ENCODE results near the gene CFAP70.

- TF ChIP-seq CTCF (conservative IDR thresholded peaks at IDR 0.05; ENCODE audit: low read depth, low read length) (no peak), EZH2 (IDR thresholded peaks at IDR 0.05; ENCODE audit: borderline replicate concordance, low read depth, low read length, poor library complexity, severe bottlenecking) (no peak)
Observed at GRCh38 chr10:73246322-73246645, 112.4 kb downstream of the CFAP70 start.
